Caco-2 (cell line): ENCODE measurements around the gene GGT5. TPM values are rescaled to one million over a fixed set of nuclear protein-coding genes. Genes with fewer than 3 reads are reported as not detected.
"Not testable (repeated sequence)": the region's sequence is repeated elsewhere in the genome, so short reads cannot be mapped to it uniquely, and the experiment has no call there.

Source experiments
- BruUV-seq: library from RNA; stranded (reverse); fragments of 400-500 nt; replicated peaks from 2 replicates; lab custom pipeline; 2021; lab: Mats Ljungman, UMichigan
- CTCF ChIA-PET: fragments of 300-600 bp; sonication (Branson Sonifier 250); formaldehyde crosslinking; loops from one replicate; lab custom pipeline; 2022; ENCODE audit warnings: antibody characterized with exemption; lab: Charles Lee
- POLR2A ChIA-PET: fragments of 300-600 bp; sonication (Branson Sonifier 250); formaldehyde crosslinking; loops from one replicate; lab custom pipeline; 2022; ENCODE audit warnings: antibody characterized with exemption; lab: Charles Lee
- DNase-seq, 2 experiments: peaks; one replicate each; pipeline versions ENCODE4 v3.0.0 to v3.0.0-alpha.2; 2020 to 2022
- H3K27me3 ChIP-seq: replicated peaks from 2 replicates; pipeline ENCODE4 v1.6.0; 2011; ENCODE audit warnings: low read length; ENCODE audit not compliant: control insufficient read depth, insufficient read depth
- H3K36me3 ChIP-seq: 2 replicates; pipeline ENCODE4 v1.5.1; 2011; ENCODE audit warnings: low read length; ENCODE audit not compliant: control insufficient read depth, insufficient read depth
- H3K4me1 ChIP-seq: fragments of 250-450 bp; sonication (Bioruptor Pico); 2 replicates; pipeline ENCODE4 v1.5.1; 2020; ENCODE audit warnings: mild to moderate bottlenecking
- H3K4me3 ChIP-seq: 2 replicates; pipeline ENCODE4 v1.5.1; 2011; ENCODE audit warnings: low read depth, mild to moderate bottlenecking, control low read depth, low read length
- H3K9me3 ChIP-seq: fragments of 250-450 bp; sonication (Bioruptor Pico); 2 replicates; pipeline ENCODE4 v1.5.1; 2020; ENCODE audit warnings: mild to moderate bottlenecking, moderate library complexity
- H3K27ac Mint-ChIP-seq: one replicate; pipeline ENCODE4 v1.8.0; 2022; ENCODE audit warnings: mixed read lengths; ENCODE audit not compliant: unreplicated experiment
- H3K27me3 Mint-ChIP-seq: one replicate; pipeline ENCODE4 v1.8.0; 2022; ENCODE audit warnings: mixed read lengths; ENCODE audit not compliant: insufficient read depth, unreplicated experiment
- H3K36me3 Mint-ChIP-seq: one replicate; pipeline ENCODE4 v1.8.0; 2022; ENCODE audit warnings: mild to moderate bottlenecking, mixed read lengths; ENCODE audit not compliant: insufficient read depth, unreplicated experiment
- H3K4me1 Mint-ChIP-seq: one replicate; pipeline ENCODE4 v1.8.0; 2022; ENCODE audit warnings: low read depth, mixed read lengths; ENCODE audit not compliant: unreplicated experiment
- H3K4me3 Mint-ChIP-seq: one replicate; pipeline ENCODE4 v1.8.0; 2022; ENCODE audit warnings: mild to moderate bottlenecking, moderate library complexity, mixed read lengths; ENCODE audit not compliant: unreplicated experiment
- H3K9me3 Mint-ChIP-seq: one replicate; pipeline ENCODE4 v1.8.0; 2022; ENCODE audit warnings: mixed read lengths; ENCODE audit not compliant: unreplicated experiment
- intact Hi-C: fragments of 100-400 bp; cut with micrococcal nuclease; formaldehyde crosslinking; loops from one replicate; pipeline ENCODE4 v1.10.0; 2022; ENCODE audit not compliant: unreplicated experiment
- total RNA-seq: library from RNA; stranded (reverse); gene quantifications from 2 replicates; pipeline ENCODE4 v1.2.3, GENCODE V29; 2022
- TF ChIP-seq, protein P1 (sequence below), 2 experiments: fragments of 200-600 bp in 1 of 2; IDR thresholded peaks; 1 replicate in 1 of 2; 2 replicates in 1 of 2; pipeline versions ENCODE4 v1.5.1 to v1.8.0; 2011 to 2022; ENCODE audit warnings: antibody characterized with exemption in 1 of 2, control low read depth in 1 of 2, inconsistent platforms in 1 of 2, low read depth in 1 of 2, low read length in 1 of 2, mild to moderate bottlenecking in 1 of 2, moderate library complexity in 1 of 2; ENCODE audit not compliant: insufficient read depth in 1 of 2, severe bottlenecking in 1 of 2, unreplicated experiment in 1 of 2

GGT5 gene
- total RNA-seq, 1 experiment from 2014 or later, result 0.66 TPM

DNA sequence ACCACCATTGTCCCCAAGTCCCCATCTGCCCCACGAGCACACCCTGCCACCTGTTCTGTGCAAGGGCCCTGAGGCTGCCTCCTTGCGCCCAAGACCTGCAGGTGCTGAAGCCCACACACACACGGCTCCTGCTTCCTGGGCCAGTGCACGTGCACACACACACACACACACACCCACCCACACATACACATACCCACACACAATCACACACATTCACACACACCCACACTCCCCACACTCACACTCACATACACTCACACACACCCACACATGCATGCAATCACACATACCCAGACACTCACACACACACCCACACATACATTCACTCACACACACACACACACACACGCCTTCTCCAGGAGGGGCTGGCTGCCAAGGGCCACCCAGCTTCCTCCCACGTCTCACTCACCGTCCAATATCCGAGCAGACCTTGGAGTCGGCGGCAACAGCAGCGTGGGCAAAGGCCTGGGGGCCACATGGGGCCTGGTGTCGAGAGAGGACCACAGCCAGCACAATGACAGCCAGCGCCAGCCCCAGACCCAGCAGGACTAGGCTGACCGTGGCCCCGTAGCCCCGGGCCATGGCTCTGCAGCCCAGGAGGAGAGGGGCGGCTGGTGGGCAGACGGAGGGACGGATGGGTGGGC lies 616 bp downstream of the GGT5 start:
- Mint-ChIP-seq H3K4me1 (peaks cover 13% of the 10 kb centered on the region), H3K36me3 (peaks cover 4% of the 10 kb centered on the region), H3K9me3 (no peaks in the 10 kb centered on the region), H3K27me3 (no peaks in the 10 kb centered on the region), H3K4me3 (no peak overlapping the region), H3K27ac (no peak overlapping the region)
- H3K9me3 ChIP-seq, result no peaks in the 10 kb centered on the region
- H3K27me3 ChIP-seq, result no peaks in the 10 kb centered on the region
- no TSS peak for BruUV-seq
- intact Hi-C loops, result loop anchor here (5.0 kb wide), 1 partner anchor 37 kb away; no protein-coding TSS in a partner anchor
- ChIA-PET POLR2A (no interaction called here), CTCF (no interaction called here)
- 0 out of 2 replicates have a peak, but pooled peaks cover 3% of the 10 kb centered on the region for H3K4me1 ChIP-seq
- H3K4me3 ChIP-seq, result no peak overlapping the region
- TF ChIP-seq, protein P1, sequence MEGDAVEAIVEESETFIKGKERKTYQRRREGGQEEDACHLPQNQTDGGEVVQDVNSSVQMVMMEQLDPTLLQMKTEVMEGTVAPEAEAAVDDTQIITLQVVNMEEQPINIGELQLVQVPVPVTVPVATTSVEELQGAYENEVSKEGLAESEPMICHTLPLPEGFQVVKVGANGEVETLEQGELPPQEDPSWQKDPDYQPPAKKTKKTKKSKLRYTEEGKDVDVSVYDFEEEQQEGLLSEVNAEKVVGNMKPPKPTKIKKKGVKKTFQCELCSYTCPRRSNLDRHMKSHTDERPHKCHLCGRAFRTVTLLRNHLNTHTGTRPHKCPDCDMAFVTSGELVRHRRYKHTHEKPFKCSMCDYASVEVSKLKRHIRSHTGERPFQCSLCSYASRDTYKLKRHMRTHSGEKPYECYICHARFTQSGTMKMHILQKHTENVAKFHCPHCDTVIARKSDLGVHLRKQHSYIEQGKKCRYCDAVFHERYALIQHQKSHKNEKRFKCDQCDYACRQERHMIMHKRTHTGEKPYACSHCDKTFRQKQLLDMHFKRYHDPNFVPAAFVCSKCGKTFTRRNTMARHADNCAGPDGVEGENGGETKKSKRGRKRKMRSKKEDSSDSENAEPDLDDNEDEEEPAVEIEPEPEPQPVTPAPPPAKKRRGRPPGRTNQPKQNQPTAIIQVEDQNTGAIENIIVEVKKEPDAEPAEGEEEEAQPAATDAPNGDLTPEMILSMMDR (IDR thresholded peaks at IDR 0.05; ENCODE audit: insufficient read depth in 1 of 2, low read depth in 1 of 2, low read length in 1 of 2, severe bottlenecking in 1 of 2, unreplicated experiment in 1 of 2), result no peak
- DNase-seq, result no peak
- no peaks in the 10 kb centered on the region for H3K36me3 ChIP-seq

DNA sequence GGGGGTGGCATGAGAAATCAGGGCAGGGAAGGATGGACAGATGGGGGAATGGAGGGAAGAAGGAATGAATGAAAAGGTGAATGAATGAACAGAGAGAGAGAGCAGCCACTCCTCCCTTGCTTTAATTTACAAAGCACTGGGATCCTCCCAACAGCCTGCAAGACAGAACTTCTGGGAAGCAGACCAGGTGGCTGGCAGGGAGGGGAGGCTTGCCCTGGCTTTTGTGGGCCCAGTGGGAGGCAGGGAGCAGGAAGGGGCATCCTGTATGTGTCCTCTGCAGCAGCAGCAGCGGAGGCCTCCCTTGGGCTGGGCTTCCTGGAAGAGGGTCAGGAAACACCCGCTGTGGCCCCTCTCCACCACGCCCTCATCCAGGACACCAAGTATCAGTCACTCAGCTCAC lies 1.5 kb downstream of the GGT5 start:
- H3K36me3 ChIP-seq, H3K36me3 Mint-ChIP-seq, POLR2A ChIA-PET, BruUV-seq, H3K27me3 ChIP-seq, H3K4me1 ChIP-seq, H3K9me3 Mint-ChIP-seq, H3K4me3 Mint-ChIP-seq, H3K9me3 ChIP-seq, DNase-seq, H3K4me3 ChIP-seq, H3K27me3 Mint-ChIP-seq: not testable (repeated sequence)
- Mint-ChIP-seq H3K27ac (peak overlapping the region; percentile 46), H3K4me1 (peaks cover 13% of the 10 kb centered on the region)
- intact Hi-C loops, result loop anchor here (5.0 kb wide), 1 partner anchor 36 kb away; no protein-coding TSS in a partner anchor
- CTCF ChIA-PET, result interaction anchor here (1.1 to 1.4 kb wide), 3 partner anchors 45 to 53 kb away, joined by 3 to 9 read pairs (median 4); no protein-coding TSS in a partner anchor

DNA sequence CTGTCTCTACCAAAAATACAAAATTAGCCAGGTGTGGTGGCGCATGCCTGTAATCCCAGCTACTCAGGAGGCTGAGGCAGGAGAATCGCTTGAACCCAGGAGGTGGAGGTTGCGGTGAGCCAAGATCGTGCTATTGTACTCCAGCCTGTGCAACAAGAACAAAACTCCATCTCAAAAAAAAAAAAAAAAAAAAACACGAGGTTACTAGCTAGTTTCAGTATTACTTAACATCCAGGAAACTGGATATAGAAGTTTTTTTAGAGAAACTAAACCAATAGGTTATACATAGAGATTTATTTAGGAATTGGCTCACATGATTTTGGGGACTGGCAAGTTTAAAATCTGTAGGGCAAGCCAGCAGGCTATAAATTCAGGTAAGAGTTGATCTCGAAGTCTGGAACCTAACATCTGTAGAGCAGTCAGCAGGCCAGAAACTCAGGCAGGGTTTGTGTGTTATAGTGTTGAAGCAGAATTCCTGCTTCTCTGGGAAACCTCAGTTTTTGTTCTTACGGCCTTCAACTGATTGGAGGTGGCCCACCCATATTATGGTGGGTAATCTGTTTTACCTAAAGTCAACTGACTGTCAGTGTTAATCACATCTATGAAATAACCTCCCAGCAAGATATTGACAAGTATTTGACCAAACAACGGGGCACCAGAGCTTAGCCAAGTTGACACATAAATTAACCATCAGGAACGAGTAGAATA lies 3.7 kb downstream of the GGT5 start:
- H3K4me1 ChIP-seq, H3K4me3 Mint-ChIP-seq, H3K36me3 ChIP-seq, H3K4me3 ChIP-seq, H3K36me3 Mint-ChIP-seq, H3K9me3 Mint-ChIP-seq, H3K27me3 ChIP-seq, H3K27me3 Mint-ChIP-seq, DNase-seq, BruUV-seq, H3K27ac Mint-ChIP-seq, H3K9me3 ChIP-seq, POLR2A ChIA-PET: not testable (repeated sequence)
- peaks cover 13% of the 10 kb centered on the region for H3K4me1 Mint-ChIP-seq
- CTCF ChIA-PET, result interaction anchor here (0.6 kb wide), 1 partner anchor 10 kb away, joined by 5 read pairs; no protein-coding TSS in a partner anchor
- intact Hi-C loops, result loop anchor here (5.0 kb wide), 1 partner anchor 34 kb away; no protein-coding TSS in a partner anchor

DNA sequence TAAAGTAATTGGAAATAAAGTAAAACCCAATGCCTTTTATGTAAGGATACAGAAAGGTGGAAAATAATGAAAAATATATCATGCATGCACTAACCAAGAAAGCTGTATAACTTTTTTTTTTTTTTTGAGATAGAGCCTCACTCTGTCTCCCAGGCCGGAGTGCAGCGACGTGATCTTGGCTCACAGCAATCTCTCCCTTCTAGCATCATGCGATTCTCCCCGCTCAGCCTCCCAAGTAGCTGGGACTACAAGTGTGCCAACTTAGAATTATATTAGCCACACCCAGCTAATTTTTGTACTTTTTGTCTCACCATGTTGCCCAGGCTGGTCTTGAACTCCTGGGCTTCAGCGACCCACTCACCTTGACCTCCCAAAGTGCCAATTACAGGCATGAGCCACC lies 4.5 kb downstream of the GGT5 start:
- no peaks in the 10 kb centered on the region for H3K4me1 ChIP-seq
- peaks cover 4% of the 10 kb centered on the region for H3K36me3 Mint-ChIP-seq
- no peak overlapping the region for H3K4me3 ChIP-seq
- H3K36me3 ChIP-seq, result no peaks in the 10 kb centered on the region
- H3K4me1 Mint-ChIP-seq, result peaks cover 13% of the 10 kb centered on the region
- CTCF ChIA-PET, result interaction anchor here (0.6 kb wide), 1 partner anchor 9 kb away, joined by 5 read pairs; no protein-coding TSS in a partner anchor
- POLR2A ChIA-PET, result no interaction called here
- TF ChIP-seq, protein P1 (IDR thresholded peaks at IDR 0.05; ENCODE audit: insufficient read depth in 1 of 2, low read depth in 1 of 2, low read length in 1 of 2, severe bottlenecking in 1 of 2, unreplicated experiment in 1 of 2), result no peak
- no TSS peak for BruUV-seq
- DNase-seq, result no peak
- no peak overlapping the region for H3K4me3 Mint-ChIP-seq
- no peaks in the 10 kb centered on the region for H3K27me3 ChIP-seq
- intact Hi-C loops, result loop anchor here (5.0 kb wide), 1 partner anchor 33 kb away; no protein-coding TSS in a partner anchor
- no peaks in the 10 kb centered on the region for H3K9me3 Mint-ChIP-seq
- H3K27me3 Mint-ChIP-seq, result no peaks in the 10 kb centered on the region
- no peaks in the 10 kb centered on the region for H3K9me3 ChIP-seq
- no peak overlapping the region for H3K27ac Mint-ChIP-seq

DNA sequence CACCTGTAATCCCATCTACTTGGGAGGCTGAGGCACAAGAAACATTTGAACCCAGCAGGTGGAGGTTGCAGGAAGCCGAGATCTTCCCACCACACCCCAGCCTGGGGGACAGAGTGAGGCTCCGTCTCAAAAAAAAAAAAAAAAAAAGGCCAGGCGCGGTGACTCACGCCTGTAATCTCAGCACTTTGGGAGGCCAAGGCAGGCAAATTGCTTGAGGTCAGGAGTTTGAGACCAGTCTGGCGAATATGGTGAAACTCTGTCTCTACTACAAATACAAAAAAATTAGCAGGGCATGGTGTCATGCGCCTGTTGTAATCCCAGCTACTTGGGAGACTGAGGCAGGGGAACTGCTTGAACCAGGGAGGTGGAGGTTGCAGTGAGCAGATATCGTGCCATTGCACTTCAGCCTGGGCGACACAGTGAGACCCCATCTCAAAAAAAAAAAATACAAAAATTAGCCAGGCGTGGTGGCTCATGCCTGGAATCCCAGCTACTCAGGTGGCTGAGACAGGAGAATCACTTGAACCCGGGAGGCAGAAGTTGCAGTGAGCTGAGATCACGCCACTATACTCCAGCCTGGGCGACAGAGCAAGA lies 6.7 kb downstream of the GGT5 start:
- H3K4me1 ChIP-seq, H3K4me3 ChIP-seq, H3K9me3 Mint-ChIP-seq, BruUV-seq, H3K27me3 Mint-ChIP-seq, H3K27ac Mint-ChIP-seq, H3K27me3 ChIP-seq, POLR2A ChIA-PET, DNase-seq, H3K36me3 Mint-ChIP-seq, H3K36me3 ChIP-seq, H3K4me1 Mint-ChIP-seq, H3K9me3 ChIP-seq, H3K4me3 Mint-ChIP-seq, CTCF ChIA-PET, intact Hi-C loops: not testable (repeated sequence)
